HG02981 (cell line): Measurements from ENCODE around the gene MORF4L1.

Source experiments
- ATAC-seq: cut with Tn5 transposase; IDR thresholded peaks from one replicate; pipeline ENCODE4 v1.9.1; 2021; ENCODE audit warnings: mild to moderate bottlenecking, moderate library complexity; ENCODE audit not compliant: unreplicated experiment

MORF4L1 gene

GRCh38 chr15:78943692-78944091 is 71.0 kb downstream of the MORF4L1 start:
- ATAC-seq: no peak

- peak; percentile 18 for ATAC-seq
Measured at GRCh38 chr15:78944202-78944625, 71.5 kb downstream of the MORF4L1 start.

- ATAC-seq: peak; percentile 64
Measured at GRCh38 chr15:78944669-78945407, 72.1 kb downstream of the MORF4L1 start, which contains the start of gene CTSH. CTSH (minus strand) TSS chr15:78945046; CDS start chr15:78944981, 65 bp downstream.

- no peak for ATAC-seq
Measured at GRCh38 chr15:78946493-78946892, 73.8 kb downstream of the MORF4L1 start.

GRCh38 chr15:78947506-78947905 is 74.8 kb downstream of the MORF4L1 start:
- ATAC-seq: no peak
